Retinal pigment epithelial cell (primary cell): ENCODE measurements around the gene EPB42.

Experiments used
- DNase-seq: peaks from one replicate; pipeline ENCODE4 v3.0.0-alpha.2; 2010; ENCODE audit warnings: low read depth
- H3K4me3 ChIP-seq: 2 replicates; pipeline ENCODE4 v1.5.1; 2011; ENCODE audit warnings: mild to moderate bottlenecking, low read length, control low read depth, moderate library complexity
- TF ChIP-seq, protein P1 (sequence below): conservative IDR thresholded peaks from 2 replicates; pipeline ENCODE4 v1.5.1; 2011; ENCODE audit warnings: low read depth, low read length, control low read depth, inconsistent platforms

EPB42 gene

DNA sequence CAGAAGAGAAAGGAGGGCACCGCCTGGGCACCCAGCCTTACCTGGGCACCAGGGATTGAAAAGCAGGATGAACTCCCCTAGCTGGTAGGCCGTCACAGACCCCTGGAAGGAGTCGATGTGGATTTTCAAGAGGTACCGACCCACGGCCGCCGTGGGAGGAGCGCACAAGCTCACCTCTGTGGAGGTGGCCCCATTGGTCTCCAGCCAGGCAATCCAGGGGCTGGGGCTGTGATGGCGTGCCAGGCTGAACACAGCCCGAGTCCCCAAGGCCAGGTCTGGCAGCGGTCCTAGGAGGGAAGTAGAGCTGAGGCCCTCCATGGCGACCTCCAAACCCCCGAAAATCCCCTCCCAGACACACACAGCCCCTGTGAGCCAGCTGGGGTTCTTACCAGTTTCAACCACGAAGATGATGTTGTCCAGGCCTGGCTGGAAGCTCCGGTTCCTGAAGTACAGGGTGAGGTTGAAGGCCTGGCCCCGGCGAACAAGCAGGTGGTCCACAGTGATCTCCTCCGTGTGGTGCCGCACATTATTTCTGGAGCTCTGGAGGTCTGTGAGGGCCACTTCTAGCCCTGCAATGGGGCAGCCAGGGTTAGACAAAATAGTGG, 39.3 kb upstream of the EPB42 start:
- no peak overlapping the region for H3K4me3 ChIP-seq
- DNase-seq: no peak
- TF ChIP-seq, protein P1, sequence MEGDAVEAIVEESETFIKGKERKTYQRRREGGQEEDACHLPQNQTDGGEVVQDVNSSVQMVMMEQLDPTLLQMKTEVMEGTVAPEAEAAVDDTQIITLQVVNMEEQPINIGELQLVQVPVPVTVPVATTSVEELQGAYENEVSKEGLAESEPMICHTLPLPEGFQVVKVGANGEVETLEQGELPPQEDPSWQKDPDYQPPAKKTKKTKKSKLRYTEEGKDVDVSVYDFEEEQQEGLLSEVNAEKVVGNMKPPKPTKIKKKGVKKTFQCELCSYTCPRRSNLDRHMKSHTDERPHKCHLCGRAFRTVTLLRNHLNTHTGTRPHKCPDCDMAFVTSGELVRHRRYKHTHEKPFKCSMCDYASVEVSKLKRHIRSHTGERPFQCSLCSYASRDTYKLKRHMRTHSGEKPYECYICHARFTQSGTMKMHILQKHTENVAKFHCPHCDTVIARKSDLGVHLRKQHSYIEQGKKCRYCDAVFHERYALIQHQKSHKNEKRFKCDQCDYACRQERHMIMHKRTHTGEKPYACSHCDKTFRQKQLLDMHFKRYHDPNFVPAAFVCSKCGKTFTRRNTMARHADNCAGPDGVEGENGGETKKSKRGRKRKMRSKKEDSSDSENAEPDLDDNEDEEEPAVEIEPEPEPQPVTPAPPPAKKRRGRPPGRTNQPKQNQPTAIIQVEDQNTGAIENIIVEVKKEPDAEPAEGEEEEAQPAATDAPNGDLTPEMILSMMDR: no peak

DNA sequence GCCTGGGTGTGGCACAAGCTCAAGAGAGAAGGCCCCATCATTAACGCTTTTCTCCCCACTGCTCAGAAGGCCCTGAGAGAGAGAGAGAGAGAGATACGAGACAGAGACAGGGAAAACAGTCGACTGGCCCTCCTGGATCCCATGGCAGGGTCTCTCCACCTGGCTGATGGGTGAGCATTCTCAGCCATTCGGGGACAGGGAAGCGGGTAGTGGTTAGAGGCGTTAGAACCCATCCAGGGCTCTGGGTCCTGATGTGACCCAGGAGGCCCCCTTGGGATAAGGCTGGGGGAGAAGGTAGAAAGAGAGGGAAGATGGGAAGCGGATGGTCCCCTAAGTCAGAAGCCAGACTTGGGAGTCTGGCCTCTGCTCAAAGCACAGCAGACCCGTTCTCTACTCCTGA, 38.0 kb upstream of the EPB42 start:
- TF ChIP-seq, protein P1: no peak
- no peak overlapping the region for H3K4me3 ChIP-seq
- DNase-seq: no peak

DNA sequence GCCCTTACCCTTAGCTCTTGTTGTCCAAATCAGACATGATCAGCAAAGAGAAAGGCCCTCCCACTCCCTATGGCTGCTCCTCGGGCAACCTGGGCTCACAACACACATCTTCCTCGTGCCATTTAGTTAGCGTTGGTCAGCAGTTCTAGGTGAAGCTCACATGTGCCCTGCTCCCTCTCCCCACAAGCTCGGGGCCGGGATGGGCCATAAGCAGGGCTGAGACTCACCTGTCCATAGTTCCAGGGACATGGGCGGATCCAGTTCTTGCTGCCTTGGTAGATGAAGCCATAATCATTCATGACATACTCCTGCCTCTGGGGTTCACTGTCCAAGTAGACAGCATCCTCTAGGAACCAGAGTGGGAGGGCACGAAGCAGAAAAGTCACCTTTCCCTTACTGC, 35.5 kb upstream of the EPB42 start:
- DNase-seq: no peak
- TF ChIP-seq, protein P1: no peak
- H3K4me3 ChIP-seq: no peak overlapping the region

DNA sequence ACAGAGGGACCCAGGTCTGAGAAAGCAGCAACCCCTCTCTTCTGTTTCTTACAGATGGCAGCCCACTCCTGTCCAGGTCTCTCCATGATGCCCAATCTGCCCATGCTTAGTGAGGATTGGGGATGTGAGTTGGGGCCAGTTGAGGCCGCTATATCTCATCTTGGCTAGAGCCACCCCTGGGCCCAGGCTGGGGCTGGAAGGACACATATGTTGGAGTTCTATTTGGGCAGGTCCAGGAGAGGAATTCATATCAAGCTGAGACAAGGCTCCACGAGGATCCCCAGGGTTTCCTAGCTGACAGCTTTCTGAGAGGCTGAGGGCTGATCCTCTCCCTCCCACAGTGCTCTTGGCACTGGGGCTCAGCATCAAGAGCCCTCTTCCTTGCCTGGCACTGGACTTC, 34.6 kb upstream of the EPB42 start:
- DNase-seq: no peak
- H3K4me3 ChIP-seq: no peak overlapping the region
- TF ChIP-seq, protein P1: no peak

DNA sequence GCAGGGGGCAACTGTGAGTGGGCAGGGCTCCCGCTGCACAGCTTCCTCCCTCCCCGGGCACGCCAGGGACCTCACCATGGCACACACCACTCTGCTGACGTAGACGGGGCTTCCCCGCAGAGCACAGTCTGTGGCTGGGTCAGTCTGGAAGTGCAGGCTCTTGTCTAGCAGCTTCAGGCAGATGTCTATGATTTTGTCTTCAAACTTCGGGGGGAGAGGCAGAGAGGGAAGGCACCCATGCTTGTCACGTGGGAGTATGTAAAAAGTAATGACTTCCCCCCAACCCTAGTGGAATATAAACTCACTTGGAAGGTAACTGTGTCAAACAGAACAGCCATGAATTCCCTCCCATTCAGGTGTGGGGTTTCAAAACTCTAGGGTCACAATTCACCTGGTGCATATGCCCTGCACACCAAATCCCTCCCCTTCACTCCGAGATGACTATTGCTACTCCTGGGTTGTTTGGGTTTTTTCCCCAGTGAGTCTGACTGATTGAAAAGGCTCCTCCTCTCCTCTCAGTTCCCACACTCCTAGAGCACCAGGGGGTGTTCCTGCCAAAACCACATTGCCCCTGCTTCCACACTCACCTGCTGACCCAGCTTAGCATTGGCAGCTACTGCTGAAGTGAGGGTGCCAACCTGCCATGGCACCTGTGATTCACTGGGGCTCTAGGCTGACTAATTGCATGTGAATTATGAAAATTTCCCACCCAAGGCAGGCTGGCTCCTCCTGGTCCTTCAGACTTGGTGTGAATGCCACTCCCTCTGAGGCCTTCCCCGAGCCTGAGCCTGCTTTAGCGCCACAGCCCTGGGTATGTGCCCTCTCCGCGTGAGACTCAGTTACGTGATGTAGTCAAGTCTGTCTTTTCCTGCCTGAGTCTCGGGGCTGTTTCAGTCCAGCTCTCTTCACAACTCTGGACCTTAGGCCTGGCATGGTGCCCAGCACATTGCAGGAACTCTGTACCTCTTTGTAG, 32.9 kb upstream of the EPB42 start:
- peak; percentile 64 for DNase-seq
- no peak overlapping the region for H3K4me3 ChIP-seq
- TF ChIP-seq, protein P1: no peak

DNA sequence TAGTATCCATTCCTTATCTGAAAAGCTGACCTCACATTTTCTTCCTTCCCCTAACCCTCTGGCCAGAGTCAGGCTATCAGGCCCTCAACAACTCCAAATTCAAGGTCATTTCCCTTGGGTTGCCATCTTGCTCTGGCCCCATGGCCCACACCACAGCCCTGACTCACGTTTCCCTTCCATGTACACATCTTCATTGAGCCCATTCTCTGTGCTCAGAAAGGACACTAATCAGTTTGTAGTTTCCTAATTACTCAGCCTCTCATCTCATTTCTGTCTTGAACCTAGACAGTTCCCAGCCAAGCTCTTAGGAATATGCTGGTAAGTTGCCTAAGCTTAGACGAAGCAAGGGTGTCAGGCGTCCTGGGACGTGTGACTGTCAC, 31.0 kb upstream of the EPB42 start:
- TF ChIP-seq, protein P1: no peak
- no peak overlapping the region for H3K4me3 ChIP-seq
- no peak for DNase-seq
